HuH-7.5 (cell line): ENCODE measurements around the gene RAVER1.
"Not testable (repeated sequence)": the region's sequence is repeated elsewhere in the genome, so short reads cannot be mapped to it uniquely, and the experiment has no call there.

Source experiments
- DNase-seq: peaks from one replicate; pipeline ENCODE4 v3.0.0; 2011; ENCODE audit warnings: low spot score

The RAVER1 gene

DNA sequence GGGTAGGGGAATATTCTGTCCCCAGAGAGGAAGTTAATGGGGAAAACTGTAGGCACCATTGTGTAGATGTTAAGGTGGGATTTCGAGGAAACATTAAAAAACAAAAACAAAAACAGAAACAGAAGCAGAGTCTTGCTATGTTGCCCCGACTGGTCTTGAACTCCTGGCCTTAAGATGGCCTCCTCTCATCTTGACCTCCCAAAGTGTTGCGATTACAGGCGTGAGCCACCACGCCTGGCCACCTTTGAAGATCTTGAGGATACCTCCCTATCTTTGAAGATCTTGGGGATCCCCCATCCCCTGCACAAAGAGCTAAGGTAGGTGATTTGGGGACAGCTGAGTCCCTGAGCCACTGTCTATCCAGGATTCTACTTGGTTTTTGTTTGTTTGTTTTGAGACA lies 6.6 kb upstream of the RAVER1 start:
- no peak for DNase-seq

DNA sequence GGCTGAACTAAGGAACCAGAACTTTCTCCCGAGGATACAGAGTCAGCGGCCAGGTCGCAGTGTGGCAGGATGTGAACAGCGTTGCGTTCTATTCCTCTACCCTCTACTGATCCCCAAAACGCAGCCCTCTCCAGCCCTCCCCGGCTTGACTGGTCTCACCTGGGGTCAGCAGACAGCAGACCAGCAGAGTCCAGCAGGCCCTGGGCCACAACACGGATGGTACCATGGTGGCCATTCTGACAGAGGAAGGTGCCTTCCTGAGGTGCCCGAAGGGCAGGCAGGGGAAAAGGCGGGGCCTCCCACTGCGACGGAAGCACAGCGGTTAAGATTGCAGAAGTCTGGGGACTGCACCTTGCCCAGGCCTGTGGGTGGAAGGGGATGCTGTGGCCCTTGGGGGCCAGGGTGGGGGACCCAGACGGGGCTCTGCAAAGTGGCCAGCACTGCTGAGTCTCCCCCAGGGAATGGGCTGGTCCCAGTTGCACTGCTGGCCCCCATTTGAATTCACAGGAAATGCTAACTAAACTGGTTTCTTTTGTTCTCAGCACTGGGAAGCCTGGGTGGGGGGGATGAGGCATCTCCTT lies 6.1 kb upstream of the RAVER1 start, which contains the start of gene ICAM3:
ICAM3 (minus strand) TSS at position 245 of the 581 bp plus-strand sequence; CDS start at position 235, 10 bp downstream.
- DNase-seq: no peak

DNA sequence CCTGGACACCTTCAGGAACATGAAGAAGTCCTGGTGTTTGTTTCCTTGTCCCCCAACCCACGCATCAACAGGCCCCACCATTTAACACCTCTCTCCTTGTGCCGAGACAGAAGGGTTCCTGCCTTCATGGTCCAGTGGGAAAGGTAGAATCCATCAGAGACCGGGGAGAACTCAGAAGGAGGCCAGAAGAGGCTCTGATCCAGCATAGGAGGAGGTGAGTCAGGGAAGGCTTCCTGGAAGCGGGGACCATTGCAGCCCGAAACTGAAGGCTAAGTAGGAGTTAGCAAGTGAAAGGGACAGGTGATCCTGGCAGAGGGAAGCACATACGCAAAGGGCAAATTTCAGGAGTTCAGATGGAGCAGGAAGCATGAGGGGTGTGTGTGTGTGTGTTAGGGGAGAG lies 5.6 kb upstream of the RAVER1 start:
- DNase-seq: no peak

- DNase-seq: not testable (repeated sequence)
Observed at GRCh38 chr19:10336725-10337124, 3.4 kb upstream of the RAVER1 start.

GRCh38 chr19:10335352-10335985 lies 2.1 kb upstream of the RAVER1 start:
- no peak for DNase-seq

DNA sequence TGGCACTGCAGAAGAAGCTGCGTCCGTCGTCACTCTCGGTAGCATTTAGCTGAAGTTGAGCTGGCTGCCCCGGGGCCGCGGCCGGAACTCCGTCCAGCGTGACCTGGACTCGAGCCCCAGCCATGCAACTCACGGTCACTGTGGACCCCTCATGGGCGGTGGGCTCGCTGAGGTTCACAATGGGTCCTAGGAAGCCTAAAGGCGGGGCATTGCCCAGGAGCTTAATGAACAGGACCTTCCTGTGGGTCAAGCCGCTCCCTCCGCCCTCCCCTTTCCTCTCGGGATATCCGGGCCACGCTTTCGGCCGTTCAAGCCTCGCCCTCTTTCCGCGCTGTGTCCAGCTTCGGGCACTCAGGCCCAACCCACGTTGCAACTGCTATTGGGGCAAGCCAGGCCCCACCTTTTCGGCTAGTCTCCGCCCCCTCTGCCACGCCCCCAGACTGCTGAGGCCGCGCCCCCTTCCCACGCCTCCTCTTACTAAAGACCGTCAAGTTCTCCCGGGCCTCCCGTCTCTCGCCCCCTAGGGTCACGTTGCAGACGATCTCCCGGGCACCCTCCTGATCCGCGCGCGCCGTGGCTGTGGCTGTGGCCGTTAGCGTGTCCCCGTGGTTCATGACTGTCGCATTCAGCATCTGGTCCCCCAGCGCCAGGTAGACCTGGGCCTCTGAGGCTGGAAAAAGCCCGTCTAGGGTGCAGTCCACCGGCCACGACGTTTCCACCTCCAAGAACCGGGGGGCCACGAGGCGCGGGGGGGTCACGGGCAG lies 1.4 kb upstream of the RAVER1 start:
- peak; percentile 89 for DNase-seq

DNA sequence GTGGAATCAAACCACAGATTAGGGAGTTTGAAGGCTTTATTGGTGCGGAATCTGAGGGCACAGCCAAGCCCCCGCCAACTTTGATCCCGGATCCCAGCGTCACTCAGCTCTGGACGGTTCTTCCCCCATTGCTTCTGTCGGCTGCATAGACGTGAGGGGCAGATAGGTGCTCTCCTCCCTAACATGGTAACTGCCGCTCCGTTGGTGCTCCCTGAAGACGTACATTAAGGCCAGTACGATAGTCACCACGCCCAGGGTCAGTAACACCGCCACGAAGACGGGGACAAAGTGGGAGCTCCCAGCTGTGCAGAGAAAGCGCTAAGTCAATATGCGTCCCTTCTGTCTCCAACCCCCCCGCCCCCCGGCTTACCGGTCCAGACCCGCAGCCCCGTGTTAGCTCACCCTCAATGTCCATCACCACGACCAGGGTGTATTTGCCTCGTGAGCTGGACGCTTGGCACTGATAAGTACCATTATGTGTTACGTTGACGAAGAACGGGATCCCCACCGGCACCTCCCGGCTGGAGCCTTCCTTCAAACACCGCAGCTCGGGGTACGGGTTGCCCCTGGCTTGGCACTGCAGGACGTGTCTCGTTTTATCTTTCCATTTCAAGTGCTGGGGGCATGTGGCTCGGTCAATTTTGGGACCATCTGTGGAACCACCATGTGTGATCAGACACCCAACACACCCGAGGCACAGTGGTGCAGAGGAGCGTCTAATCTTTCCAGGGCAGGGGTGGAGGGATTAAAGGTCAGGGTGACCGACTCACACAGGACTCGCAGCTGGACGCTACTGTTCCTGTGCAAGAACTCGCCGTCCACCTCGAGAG lies 644 bp upstream of the RAVER1 start:
- DNase-seq: no peak

- no peak for DNase-seq
Observed at GRCh38 chr19:10332158-10332964, 968 bp downstream of the RAVER1 start.

- no peak for DNase-seq
Observed at GRCh38 chr19:10329555-10329954, 3.8 kb downstream of the RAVER1 start.

DNA sequence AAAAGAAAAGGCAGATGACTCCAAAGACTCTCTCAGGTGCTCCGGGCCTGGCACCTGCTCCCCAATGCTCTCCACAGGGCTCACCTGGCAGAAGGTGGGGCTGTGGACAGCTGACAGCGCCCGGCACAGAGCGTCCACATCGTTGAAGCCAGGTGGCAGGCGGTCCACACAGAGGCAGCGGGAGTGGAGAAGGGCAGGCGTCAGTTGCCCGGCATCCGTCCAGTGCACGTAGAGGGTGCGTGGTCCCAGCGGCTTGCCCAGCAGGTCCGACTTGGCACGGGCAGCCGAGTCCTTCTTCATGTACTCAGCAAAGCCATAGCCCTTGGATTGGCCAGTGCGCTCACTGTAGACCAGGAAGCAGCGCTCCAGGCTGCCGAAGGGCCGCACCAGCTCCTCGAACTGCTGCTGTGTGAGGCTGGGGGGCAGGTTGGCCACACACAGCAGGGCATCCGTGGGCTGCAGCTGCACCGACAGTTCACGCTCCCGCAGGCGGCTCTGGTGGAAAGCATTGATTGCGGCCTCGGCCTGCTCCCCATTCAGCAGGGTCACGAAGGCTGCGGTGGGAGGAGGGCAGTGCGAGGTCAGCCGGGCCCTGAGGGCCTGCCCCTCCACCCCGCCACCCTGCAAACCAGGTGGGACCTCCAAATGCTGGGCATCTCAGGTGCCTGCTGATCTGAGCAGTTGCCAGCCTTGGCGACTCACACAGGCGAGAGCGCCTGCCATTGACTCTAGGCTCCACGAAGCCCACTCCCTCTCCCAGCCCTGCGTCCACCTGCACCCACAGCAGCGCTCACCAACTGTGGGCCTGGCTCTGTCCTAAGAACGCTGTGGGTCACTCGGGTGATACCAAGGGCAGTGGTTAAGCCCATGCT lies 4.5 kb downstream of the RAVER1 start:
- no peak for DNase-seq

GRCh38 chr19:10327793-10328192 lies 5.5 kb downstream of the RAVER1 start:
- no peak for DNase-seq

- no peak for DNase-seq
Observed at GRCh38 chr19:10325732-10326131, 7.6 kb downstream of the RAVER1 start.

DNA sequence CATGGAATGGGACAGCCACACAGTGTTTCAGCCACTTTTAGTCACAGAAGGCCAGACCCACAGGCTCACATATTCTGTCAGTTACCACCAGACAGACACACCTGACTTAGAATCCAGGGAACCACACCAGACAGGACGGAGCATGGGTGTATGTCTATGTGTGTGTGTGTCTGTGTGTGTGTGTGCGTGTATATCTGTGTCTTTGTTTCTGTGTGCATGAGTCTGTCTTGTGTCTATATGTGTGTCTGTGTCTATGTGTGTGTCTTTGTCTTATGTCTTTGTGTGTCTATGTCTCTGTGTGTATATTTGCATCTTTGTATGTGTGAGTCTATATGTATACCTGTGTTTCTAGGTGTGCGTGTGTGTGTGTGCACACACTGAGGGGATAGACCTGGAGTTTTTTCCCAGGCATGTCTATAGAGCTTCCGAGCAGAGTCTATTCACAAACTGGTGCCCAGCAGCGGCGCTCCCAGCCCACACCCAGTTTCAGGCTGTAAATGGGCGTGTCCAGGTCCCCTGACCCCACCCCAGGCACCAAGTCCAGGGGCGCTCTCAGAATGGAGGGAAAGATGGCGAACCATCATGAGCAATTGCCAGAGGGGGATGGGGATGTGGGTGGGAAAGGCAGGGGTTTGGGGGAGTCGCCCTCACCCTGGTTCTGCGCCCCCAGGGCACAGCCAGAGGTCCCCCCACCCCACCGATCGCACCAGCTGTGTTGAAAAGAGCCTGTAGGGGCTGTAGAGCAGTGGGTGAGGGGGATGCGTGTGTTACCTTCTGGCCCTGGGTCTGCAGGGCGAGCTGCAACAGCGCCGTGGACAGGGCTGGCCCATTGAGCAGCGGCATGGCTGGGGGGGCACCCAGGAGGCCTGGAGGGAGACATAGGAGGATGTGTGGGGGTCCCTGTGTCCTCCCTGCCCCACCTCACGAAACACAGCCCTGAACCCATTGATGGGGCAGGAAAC lies 11.2 kb downstream of the RAVER1 start:
- no peak for DNase-seq

- DNase-seq: no peak
Observed at GRCh38 chr19:10321417-10321797, 11.9 kb downstream of the RAVER1 start.

- no peak for DNase-seq
Observed at GRCh38 chr19:10320602-10321416, 12.5 kb downstream of the RAVER1 start.

DNA sequence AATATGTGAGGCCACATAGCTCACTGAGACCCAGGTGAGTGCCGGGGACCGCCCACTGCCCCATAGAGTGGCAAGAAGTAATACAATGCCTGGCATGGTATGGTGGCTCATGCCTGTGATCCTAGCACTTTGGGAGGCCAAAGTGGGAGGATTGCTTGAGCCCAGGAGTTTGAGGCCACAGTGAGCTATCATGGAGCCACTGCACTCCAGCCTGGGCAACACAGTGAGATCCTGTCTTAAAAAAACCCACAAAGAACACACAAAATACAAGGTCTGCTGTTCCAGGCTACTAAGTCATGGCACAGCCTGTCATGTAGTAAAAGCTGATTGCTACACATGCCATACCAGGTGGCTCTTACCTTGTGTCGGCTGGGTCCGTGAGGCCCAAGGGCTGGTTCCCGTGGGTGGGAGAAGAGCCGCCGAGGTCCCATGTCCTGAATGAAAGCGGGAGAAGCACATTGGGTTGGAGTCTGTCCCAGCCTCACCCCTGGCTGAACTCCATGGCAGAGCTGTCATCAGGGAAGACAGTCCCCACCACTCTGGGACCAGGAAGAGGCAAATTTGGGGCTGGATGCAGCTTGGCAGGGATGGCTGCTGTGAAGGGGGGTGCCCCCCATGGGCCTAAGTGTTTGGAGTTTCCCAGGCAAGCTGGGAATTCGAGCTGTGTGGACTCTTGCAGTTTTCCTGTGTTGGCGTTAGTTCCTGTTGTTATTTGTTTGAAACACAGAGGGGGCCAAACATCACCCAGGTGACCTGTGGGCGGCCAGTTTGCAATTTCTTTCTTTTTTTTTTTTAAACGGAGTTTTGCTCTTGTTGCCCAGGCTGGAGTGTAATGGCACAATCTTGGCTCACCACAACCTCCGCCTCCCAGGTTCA lies 14.3 kb downstream of the RAVER1 start:
- DNase-seq: no peak

- no peak for DNase-seq
Observed at GRCh38 chr19:10317857-10318462, 15.4 kb downstream of the RAVER1 start.
